Stimulated activated CD4-positive, alpha-beta T cell treated with anti-CD3 and anti-CD28 coated beads, Interleukin-15, amount 100 ng/mL, for 24 hours (primary cell): Measurements from ENCODE around the gene GABRB1.
"Not testable (repeated sequence)": the region's sequence is repeated elsewhere in the genome, so short reads cannot be mapped to it uniquely, and the experiment has no call there.

Source experiments
- DNase-seq: peaks from one replicate; pipeline ENCODE4 v3.0.0-alpha.2; 2020

Gene GABRB1

DNA sequence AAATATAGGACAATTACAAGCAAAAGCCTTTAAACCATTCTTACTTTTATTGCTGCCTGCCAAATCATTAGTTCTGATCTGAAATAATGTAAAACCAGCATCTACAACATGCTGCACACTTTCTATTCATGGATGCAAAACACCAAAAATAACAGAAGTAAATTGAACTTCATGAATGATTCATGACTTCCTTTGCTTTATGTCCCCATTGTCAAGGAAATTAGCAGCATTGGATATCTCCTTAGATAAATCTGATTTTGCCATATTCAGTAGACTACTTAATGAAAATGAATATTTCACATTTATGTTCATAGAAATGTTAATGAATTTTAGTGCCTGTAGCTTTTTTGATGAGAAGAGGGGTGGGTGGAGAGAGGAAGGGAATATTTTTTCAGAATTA lies 299.5 kb downstream of the GABRB1 start:
- no peak for DNase-seq

DNA sequence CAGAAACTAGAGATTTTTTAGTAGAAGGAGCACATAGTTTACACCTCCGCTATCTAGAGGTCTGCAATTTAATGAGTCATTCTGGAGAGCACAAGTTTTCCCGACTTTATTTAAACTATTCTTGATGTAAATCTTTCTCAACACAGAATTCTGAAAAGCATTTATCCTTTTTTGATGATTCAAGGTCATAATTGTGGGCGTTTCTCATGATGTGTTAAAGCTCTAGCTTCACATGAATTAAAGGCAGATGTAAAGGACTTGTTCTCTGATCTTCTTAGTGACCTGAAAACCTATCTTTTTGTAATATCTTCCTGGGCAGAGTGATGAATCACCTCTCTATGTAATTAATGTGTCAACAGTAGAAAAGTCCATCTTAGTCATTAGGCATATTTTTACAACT lies 303.3 kb downstream of the GABRB1 start:
- no peak for DNase-seq

DNA sequence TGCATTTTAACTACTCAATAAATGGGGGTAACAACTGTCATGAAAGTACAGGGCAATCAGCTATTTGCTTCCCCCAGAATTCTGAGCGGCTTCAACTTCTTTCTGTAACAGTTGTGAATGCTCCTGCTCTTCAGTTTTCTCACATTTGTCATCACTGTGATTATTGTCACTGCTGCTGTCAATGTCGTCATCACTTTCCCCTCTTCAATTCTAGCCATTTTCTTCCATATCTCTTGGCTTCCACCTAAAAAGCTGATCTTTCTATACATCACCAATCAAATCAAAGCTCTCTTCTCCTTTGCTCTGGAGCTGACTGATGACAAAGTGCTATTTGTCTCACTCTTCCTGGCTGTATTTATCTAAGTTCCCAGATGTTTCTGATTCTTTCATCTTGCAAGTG lies 306.5 kb downstream of the GABRB1 start:
- no peak for DNase-seq

DNA sequence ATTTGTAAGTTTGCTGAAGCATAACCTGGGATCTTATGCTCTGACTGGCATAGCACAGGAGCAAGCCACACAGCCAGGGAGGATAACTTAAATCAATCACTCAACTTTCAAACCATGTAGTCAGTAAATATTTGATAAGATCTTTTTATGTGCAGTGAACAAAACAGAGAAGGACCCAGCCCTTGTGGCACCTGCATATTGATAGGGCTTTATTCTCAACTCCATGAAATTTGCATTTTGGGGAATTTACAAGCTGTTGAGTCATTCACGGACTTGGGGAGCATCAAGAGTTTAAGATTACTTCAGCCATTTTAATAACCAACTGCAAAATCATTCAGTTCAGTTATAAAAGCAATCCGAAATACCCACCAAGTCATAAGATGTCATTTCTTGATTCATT lies 309.5 kb downstream of the GABRB1 start:
- DNase-seq, result no peak

DNA sequence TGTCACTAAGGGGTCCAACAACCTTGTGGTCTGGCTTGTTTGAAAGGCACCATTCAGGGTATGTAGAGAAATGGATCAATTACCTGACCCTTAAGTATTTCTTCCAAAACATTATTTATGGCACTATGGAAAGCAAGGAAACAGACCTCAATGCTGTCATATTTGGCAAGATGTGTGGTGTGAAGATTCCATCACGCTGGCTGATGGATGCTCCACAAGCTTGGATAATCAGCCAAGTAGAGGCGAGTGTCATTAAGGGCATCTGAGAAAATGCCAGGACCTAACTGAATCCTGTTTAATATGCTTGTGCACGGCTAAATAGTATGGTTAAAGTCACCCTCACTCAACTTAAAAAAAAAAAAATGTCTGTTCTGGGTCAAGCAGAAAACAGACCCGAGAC lies 311.4 kb downstream of the GABRB1 start:
- no peak for DNase-seq

DNA sequence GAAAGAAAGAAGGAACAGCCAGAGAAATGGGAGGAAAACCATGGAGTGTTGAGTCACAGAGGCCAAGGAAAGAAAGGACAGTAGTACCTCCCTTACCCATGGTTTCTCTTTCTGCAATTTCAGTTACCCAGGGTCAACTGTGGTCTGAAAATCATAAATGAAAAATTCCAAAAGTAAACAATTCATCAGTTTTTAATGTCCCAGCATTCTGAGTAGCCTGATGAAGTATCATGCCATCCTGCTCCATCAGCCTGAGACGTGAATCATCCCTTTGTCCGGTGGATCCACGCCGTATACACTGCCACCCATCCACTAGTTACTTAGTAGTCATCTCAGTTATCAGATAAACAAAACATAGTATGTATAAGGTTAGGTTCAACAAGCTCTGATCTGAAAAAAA lies 318.0 kb downstream of the GABRB1 start:
- no peak for DNase-seq

DNA sequence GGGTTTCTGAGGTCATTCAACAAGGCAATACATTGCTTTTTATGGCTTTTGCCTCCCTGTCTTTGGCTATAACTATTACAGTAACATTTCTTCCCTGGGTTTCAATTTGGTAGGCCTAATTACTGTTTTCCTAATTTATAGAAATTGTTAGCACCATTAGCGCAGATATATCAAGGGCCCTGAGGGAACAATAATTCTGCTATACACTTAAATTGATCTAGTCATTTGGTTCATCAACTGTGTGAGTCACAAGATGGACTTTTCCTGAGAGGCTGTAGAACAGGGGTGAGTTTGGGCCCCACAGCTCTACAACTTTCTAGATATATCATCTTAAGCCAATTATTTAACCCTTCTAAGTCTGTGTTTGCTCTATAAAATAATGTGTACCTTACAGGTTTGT lies 324.2 kb downstream of the GABRB1 start:
- DNase-seq, result no peak

DNA sequence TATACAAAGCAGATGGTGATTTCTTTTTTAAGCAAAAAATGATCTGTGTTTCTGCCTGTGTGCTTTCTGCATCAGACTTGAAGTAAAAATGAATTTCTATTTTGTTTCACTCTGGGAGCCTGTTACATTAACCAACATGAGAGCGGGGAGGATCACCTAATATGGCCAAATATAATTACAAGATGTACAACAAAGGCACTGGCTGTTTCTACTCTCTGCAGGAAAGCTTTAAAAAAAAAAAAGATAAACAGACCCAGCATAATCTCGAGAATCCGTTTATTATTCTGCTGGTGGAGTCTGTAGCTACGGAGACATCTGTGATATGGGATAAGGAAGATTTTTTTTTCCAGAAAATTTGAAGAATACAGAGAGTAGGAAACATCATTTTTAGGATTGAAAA lies 328.5 kb downstream of the GABRB1 start:
- DNase-seq, result no peak

DNA sequence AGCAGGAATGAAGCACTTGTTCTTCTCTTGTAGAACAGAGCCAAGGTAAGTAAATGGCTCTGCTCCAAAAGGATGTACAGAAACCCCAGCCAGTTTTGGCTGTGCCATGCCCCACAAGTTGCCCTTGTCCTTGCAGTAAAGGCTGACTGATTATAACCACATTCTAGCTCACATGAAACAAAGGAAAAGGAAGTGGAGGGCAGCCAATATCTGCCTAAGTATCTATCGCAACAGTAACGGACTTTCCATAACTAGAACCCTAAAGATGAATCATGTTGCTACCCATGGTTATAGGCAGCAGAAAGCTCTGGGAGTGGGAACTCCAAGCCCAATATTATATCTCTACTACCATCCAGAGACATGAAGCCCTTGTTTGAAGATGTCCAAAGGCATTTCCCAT lies 336.4 kb downstream of the GABRB1 start:
- DNase-seq, result no peak

DNA sequence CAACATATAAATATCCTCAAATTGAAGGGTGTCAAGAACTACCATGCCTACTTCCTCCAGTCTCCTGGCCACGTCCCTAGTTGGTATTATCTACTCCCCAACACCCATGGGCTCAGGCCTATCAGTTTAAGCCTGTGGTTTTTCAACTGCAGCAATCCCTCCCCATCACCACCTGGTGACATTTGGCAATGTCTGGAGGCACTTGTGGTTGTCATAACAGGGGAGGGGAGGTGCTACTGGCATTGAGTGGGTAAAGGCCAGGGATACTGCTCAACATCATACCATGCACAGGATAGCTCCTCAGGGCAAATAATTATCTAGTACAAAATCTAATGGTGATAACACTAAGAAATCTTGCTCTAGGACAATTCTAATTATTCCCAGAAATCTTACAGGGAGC lies 336.8 kb downstream of the GABRB1 start:
- no peak for DNase-seq

DNA sequence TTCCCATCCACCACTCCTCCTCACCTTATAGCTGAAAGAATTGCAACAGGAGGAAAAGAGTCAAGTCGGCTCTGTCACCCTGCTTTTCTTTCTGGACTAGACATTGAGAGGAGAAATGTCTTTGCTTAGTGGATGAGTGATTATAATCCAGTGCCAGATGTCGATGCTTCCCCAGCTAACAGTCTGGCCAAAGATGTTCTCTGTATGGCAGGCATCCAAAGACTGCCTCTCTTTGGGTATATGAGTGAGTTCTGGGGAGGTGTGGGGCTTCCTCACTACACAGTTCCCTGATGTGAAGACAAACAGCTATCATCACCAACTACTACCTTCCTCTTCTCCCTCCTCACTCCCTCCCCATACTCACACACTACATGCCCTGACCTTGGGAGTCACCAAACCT lies 341.2 kb downstream of the GABRB1 start:
- DNase-seq, result no peak

DNA sequence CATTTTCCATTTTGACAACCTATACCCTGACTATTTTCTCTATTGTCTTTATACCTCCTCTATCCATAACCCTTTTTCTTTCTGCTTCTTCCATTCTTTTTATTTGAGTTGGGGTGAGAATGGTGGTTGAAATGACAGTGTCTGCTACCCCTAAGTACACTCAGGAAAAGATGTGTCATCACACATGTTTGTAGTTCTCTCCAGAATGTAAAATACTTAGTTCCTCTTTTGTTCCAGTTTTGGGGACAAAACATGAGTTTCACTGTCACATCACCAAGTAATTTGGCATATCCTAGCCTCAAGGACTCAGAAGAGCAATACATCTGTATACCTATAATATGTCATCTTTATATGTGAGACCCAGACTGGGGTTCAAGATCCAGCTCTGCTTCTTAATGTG lies 341.8 kb downstream of the GABRB1 start:
- DNase-seq, result no peak

DNA sequence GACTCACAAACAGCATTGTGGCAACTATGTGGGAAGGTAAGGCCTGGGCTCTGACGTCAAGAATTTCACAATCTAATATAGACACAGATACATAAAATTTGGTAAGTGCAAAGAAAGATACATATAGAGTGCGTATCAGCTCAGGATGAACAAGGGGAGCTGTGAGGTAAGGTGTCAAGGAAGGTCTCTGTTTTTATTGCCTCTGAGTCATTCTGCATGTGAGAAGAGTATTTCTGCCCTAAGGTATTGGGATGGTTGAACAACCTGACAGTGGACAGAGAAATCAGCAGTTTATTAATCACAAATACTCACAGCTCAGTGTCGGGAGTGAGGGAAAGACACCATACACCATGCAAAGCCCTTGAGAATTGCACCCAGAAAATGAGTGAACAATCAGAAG lies 342.3 kb downstream of the GABRB1 start:
- no peak for DNase-seq

DNA sequence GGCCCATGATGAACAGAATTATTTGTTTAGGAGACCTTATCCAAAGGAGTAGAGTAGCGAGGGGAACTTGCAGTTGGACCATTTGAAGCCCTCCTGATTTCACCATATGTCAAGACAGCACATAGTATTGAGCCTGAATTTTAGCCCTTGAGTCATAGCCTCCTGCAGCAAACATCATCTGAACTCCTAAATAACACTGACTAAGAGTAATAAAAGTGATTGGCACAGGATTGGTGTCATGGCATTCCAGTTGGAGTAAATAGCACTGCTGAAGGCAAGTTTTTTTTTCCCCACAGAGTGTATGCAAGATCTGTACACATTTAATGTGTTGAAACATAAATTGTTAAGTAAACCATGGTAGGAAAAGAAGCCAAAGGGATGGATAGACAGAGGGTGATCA lies 343.1 kb downstream of the GABRB1 start:
- DNase-seq, result no peak

DNA sequence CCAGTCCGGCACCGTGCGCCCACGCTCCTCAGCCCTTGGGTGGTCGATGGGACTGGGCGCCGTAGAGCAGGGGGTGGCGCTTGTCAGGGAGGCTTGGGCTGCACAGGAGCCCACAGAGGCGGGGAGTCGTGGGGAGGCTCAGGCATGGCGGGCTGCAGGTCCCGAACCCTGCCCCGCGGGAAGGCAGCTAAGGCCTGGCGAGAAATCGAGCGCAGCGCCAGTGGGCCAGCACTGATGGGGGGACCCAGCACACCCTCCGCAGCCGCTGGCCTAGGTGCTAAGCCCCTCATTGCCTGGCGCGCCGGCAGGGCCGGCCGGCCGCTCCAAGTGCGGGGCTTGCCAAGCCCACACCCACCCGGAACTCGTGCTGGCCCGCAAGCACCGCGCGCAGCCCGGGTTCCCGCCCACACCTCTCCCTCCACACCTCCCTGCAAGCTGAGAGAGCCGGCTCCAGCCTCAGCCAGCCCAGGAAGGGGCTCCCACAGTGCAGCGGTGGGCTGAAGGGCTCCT lies 346.7 kb downstream of the GABRB1 start:
- not testable (repeated sequence) for DNase-seq

DNA sequence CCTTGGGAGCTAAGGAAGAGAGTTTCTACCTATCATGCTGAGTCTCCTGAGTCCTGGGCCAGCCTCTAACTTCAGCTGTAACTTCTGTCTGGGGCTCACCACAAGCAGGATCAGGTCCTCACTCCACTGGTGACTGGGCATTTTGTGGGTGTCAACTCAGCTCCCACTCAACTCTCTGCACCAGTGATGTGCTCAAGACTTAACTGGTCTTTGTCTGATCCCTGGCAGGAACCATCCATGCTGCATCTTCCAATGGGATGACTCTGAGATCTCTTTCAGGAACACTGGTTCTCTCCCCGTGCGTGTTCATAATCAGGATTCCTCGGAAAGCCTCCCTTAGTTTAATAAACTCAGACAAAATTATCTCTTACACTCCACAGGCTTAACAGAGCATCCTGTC lies 349.8 kb downstream of the GABRB1 start:
- DNase-seq, result no peak

DNA sequence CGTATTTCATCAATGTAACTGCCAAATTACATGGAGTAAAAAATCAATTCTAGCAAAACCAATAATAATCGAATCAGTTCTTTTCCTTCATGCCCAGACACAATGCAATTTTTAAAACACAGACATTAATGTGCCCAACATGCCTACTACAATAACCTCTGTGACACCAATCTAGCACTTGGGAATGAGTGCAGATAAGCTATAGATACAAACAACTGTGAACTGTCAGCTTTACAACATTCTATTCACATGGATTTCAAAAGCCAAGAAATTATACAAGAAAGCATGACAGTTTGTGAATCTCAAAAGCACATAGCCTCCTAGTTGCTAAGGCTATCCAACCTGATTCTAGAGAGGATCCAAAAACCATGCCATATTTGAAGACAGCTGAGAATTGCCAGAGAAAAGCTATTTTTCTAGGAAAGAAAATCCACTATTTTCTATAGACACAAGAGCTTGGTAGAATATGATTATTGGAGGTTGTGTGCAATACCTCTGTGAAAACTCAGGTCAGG lies 351.5 kb downstream of the GABRB1 start:
- DNase-seq, result no peak

DNA sequence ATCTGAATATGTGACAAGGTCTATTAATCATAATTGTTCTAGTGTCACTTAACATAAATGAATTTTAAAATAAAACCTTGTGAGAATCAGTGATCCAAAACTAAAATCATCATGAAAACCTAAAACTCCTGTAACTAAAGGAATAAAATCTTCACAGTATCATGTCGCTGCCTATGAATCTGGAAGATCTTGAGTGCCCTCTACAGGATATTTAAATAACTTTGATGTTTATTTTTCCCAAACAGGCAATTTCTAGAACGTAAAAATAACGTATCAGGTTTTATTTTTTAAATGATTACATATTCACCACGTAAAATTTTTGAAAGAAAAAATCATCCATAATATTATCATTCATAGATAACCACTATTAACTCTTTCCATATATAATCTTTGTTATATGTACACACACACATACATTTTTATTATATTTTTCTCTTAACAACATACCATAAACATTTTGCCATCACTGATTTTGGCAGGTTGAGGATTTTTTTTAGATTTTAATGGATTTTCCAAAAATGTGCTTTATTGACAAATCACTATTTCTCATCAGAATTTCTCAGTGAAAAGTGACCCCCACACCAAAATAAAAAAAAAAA lies 352.6 kb downstream of the GABRB1 start:
- no peak for DNase-seq

DNA sequence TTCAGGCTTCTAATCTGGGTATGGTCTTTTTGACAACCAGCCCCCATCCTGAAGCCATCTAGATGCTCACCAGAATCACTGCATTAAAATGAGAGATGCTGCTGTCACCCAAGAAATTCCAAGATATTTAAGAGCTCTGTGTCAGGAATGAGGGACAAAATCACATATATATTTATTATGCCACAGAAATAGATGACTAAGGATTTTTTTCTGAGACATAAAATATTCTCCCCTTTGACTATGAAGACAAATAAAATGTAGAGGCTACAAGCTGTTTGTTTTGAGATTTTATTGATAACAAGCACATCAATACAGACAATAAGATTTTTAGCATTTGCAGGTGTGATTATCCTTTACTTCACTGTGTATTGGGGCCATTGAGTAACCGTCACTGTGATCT lies 354.8 kb downstream of the GABRB1 start:
- DNase-seq, result no peak

DNA sequence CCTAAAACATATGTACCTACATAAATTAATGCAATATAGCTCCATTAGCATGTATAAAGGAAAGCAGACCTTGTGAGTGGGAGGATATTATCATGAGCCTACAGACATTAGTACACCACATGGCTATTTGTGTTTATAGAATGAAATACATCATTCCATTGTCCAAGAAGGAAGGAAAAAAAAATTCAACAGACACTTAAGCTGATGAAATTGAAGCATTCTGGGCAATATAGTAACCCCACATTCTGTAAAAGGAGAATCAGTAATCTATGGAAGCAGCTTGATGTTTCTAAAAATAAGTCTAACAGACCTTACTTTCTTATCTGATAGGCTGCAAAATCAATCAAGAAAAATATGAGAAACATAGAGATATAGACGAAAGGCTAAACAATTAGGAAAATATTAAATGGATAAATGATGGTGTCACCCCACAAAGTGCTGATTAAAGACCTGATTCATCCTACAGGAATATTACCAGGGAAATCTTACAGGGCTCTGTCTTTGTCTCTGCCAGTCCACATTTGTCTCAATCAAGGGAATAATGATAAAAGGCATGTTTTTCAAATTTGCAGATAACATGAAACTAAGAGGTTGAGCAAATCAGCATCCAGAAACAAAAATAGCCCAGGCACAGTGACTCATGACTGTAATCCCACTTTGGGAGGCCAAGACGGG lies 355.3 kb downstream of the GABRB1 start:
- no peak for DNase-seq

DNA sequence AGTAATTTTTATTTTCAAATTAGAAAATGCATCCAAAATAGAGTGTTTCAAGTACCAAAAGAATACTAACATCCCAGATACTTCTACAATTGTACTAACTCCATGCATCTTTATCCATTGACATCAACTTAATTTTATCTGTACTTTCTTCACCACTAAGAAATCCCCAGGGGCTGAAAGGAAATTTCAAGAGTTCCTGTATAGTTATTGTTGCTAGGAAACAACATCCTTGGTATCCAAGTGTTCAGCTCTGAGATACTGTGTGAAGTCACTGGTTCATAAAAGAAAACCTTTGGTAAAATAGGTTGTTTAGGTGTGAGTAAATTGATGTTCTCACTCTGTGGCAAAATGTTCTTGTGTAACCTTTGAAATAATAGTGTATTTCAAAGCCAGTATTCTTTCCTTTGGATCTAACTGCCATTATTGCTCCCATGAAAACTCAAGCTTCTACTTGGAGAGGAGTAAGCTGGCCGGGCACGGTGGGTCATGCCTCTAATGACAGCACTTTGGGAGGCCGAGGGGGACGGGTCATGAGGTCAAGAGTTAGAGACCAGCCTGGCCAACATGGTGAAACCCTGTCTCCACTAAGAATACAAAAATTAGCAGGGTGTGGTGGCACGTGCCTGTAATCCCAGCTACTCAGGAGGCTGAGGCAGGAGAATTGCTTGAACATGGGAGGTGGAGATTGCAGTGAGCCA lies 359.2 kb downstream of the GABRB1 start:
- DNase-seq, result no peak

DNA sequence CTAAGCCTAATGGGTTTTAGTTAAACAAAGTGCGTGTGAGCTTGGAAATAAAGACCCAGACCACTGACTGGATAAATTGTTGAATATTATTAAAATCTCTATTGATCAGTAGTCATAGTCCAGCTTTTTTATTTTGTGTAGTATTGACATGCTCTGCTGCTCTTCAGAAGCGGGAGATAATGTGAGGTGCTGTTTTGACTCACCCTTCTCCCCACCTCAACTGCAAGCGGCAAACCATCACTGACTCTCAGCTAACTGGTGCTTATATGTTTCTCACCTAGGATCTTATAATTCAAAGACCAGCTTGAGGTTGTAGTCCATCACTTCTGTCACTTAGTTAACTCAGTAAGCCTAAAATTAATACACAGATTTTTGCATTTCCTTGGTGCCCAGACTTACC lies 359.9 kb downstream of the GABRB1 start:
- DNase-seq, result no peak

DNA sequence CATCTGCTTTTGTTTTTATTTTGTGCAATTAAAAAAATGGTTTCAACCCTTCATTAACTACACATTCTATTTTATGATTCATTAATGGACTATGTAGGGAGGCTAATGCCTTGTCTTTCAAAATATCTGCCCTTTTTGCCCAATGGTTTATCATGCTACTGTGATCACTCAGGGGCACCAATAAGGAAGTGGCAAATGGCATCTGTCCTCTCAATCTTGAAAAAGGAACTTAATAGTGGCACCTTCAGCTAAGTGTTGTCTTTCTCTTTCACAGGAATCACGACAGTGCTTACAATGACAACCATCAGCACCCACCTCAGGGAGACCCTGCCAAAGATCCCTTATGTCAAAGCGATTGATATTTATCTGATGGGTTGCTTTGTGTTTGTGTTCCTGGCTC lies 375.0 kb downstream of the GABRB1 start:
- no peak for DNase-seq

DNA sequence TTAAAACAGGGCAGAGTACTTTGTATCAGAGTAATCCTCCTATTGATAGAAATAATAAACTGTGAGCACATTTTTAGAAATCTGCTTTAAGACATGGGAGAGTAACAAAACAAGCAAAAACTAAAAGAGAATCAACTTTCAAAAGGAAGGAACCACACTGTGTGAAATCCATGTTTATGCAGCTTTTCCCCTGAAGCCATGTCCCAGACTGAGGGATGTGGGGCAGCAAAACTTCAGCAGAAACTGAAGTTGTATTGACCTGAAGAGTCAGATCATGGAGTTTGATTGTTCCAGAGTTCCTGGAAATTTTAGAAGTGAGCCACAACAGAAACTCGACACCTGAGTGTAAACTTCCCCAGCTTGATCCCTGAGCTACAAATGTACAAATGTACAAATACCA lies 378.9 kb downstream of the GABRB1 start:
- no peak for DNase-seq
